Transverse colon (tissue), 3 donors: ENCODE results near the gene CPT1A.

ENCODE experiments used
- POLR2A ChIP-seq: fragments of 450-650 bp; IDR thresholded peaks from one replicate; pipeline ENCODE4 v1.6.1; 2016; ENCODE audit warnings: antibody characterized with exemption, mild to moderate bottlenecking, moderate library complexity
- TF ChIP-seq, protein P1 (sequence below), 5 experiments: fragments of 200-600 bp in 3 of 5; fragments of 450-650 bp in 2 of 5; sonication (generic) in 3 of 5; IDR thresholded peaks; 1 replicate in 2 of 5; 2 replicates in 3 of 5; pipeline ENCODE4 v1.5.1; 2016 to 2017; ENCODE audit warnings: antibody characterized with exemption in 5 of 5, inconsistent platforms in 3 of 5, mild to moderate bottlenecking in 2 of 5, moderate library complexity in 1 of 5

GRCh38 chr11:68803766-68804165, 38.0 kb downstream of the CPT1A start:
- TF ChIP-seq, protein P1, sequence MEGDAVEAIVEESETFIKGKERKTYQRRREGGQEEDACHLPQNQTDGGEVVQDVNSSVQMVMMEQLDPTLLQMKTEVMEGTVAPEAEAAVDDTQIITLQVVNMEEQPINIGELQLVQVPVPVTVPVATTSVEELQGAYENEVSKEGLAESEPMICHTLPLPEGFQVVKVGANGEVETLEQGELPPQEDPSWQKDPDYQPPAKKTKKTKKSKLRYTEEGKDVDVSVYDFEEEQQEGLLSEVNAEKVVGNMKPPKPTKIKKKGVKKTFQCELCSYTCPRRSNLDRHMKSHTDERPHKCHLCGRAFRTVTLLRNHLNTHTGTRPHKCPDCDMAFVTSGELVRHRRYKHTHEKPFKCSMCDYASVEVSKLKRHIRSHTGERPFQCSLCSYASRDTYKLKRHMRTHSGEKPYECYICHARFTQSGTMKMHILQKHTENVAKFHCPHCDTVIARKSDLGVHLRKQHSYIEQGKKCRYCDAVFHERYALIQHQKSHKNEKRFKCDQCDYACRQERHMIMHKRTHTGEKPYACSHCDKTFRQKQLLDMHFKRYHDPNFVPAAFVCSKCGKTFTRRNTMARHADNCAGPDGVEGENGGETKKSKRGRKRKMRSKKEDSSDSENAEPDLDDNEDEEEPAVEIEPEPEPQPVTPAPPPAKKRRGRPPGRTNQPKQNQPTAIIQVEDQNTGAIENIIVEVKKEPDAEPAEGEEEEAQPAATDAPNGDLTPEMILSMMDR (IDR thresholded peaks at IDR 0.05), result no peak
- TF ChIP-seq POLR2A, result no peak
